NB4 (cell line): Measurements from ENCODE around the gene HS3ST1.

Experiments
- CTCF ChIP-seq: IDR thresholded peaks from one replicate; pipeline ENCODE4 v1.5.1; 2012; ENCODE audit warnings: low read depth, low read length
- MAX ChIP-seq: IDR thresholded peaks from 2 replicates; pipeline ENCODE4 v1.6.1; 2011; ENCODE audit warnings: low read depth, low read length
- MYC ChIP-seq: IDR thresholded peaks from 2 replicates; pipeline ENCODE4 v1.6.1; 2011; ENCODE audit warnings: low read depth, low read length
- POLR2A ChIP-seq: IDR thresholded peaks from 2 replicates; pipeline ENCODE4 v1.6.1; 2011; ENCODE audit warnings: mild to moderate bottlenecking; ENCODE audit not compliant: insufficient read length; ENCODE audit errors: extremely low read depth

- TF ChIP-seq CTCF (no peak), POLR2A (no peak), MAX (no peak), MYC (no peak)
Observed at GRCh38 chr4:11446155-11446811, 17.6 kb upstream of the HS3ST1 start.
